Transverse colon (tissue), 4 donors: ENCODE data around the gene ZPBP.

Source experiments
- EP300 ChIP-seq: sonication (generic); formaldehyde crosslinking; IDR thresholded peaks from one replicate; pipeline ENCODE4 v1.6.1; 2017; ENCODE audit warnings: antibody characterized with exemption, low read depth
- POLR2A ChIP-seq: fragments of 450-650 bp; IDR thresholded peaks from one replicate; pipeline ENCODE4 v1.6.1; 2016; ENCODE audit warnings: antibody characterized with exemption, mild to moderate bottlenecking, moderate library complexity
- POLR2AphosphoS5 ChIP-seq, 3 donors: sonication (generic); formaldehyde crosslinking; IDR thresholded peaks; one replicate each; pipeline ENCODE4 v1.6.1; 2016; ENCODE audit warnings: antibody characterized with exemption in 3 of 3
- TF ChIP-seq, protein P1 (sequence below), 5 experiments: fragments of 200-600 bp in 3 of 5; fragments of 450-650 bp in 2 of 5; sonication (generic) in 3 of 5; IDR thresholded peaks; 1 replicate in 2 of 5; 2 replicates in 3 of 5; pipeline ENCODE4 v1.5.1; 2016 to 2017; ENCODE audit warnings: antibody characterized with exemption in 5 of 5, inconsistent platforms in 3 of 5, mild to moderate bottlenecking in 2 of 5, moderate library complexity in 1 of 5

DNA sequence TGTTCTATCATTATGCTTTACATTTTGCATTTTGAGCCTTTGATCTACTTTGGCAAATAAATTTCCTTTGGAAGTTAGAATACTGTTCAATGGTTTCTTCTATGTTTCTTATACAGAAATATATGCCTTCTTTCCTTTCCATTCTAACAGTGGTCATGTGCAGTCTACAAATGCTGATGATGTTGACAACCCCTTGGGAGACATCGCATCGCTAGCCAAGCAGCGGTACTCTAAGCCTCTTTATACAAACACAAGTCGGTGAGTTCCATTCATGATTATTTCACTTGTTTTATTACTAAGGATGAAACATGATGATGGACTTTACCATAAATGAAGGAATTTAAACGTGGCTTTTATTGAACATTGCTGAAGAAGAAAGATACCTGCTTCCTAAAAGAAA lies 48.1 kb upstream of the ZPBP start:
- TF ChIP-seq POLR2AphosphoS5 (IDR thresholded peaks at IDR 0.05) (no peak), EP300 (no peak), POLR2A (no peak)
- TF ChIP-seq, protein P1, sequence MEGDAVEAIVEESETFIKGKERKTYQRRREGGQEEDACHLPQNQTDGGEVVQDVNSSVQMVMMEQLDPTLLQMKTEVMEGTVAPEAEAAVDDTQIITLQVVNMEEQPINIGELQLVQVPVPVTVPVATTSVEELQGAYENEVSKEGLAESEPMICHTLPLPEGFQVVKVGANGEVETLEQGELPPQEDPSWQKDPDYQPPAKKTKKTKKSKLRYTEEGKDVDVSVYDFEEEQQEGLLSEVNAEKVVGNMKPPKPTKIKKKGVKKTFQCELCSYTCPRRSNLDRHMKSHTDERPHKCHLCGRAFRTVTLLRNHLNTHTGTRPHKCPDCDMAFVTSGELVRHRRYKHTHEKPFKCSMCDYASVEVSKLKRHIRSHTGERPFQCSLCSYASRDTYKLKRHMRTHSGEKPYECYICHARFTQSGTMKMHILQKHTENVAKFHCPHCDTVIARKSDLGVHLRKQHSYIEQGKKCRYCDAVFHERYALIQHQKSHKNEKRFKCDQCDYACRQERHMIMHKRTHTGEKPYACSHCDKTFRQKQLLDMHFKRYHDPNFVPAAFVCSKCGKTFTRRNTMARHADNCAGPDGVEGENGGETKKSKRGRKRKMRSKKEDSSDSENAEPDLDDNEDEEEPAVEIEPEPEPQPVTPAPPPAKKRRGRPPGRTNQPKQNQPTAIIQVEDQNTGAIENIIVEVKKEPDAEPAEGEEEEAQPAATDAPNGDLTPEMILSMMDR (IDR thresholded peaks at IDR 0.05), result no peak
